Measurements from ENCODE around the gene SFMBT2.
A peak's percentile ranks its signal among the peaks of the same experiment; 100 is the strongest.

The SFMBT2 gene

DNA sequence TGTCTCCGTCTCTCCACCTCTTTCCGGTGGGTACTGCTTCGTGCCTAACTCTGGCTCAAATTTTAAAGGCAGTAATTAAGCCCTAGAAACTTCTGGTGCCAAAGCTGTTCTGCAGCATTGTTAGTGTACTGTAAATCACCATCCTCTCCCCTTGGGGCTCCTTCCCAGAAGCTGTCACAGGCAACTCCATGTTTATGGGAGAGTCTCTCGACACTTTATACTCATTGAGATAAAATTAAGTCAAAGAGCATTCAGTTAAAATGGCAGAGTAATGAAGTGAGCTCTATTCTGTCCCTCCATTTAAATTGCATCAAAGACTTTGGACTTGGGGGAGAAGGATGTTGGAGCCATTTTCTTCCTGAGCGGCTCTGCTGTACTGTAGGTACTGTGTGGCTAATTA, 274.8 kb downstream of the SFMBT2 start:
- no peak for DNase-seq (ENCODE audit: low spot score)

DNA sequence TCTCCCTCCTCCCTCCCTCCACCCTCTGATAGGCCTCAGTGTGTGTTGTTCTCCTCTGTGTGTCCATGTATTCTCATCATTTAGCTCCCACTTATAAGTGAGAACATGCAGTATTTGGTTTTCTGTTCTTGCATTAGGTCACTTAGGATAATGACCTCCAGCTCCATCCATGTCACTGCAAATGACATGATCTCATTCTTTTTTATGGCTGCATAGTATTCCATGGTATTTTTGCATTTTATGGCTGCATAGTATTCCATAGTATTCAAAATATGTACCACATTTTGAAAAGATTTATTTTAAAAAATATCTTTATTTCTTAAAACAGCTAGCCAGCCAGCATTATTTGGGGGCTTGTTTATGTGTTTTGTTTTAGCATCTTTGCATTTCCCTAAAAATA, 275.6 kb downstream of the SFMBT2 start:
- no peak for DNase-seq (ENCODE audit: low spot score)

- no peak for DNase-seq (ENCODE audit: low spot score)
Measured at GRCh38 chr10:7134448-7134847, 276.4 kb downstream of the SFMBT2 start.

DNA sequence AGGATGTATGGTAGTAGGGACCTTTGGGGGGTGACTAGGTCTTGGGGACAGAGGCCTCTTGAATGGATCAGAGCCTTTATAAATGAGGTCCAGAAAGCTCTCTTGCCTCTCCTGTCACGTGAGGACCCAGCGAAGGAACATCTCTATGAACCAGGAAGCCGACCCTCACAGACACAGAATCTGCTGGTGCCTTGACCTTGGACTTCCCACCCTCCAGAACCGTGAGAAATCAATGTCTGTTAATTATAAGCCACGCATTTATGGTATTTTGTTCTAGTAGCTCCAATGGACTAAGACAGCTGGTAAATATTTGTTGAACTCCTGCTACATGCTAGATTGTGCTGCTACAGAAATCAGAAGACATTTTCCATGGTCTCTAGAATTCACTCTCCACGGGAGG, 276.9 kb downstream of the SFMBT2 start:
- no peak for DNase-seq (ENCODE audit: low spot score)

DNA sequence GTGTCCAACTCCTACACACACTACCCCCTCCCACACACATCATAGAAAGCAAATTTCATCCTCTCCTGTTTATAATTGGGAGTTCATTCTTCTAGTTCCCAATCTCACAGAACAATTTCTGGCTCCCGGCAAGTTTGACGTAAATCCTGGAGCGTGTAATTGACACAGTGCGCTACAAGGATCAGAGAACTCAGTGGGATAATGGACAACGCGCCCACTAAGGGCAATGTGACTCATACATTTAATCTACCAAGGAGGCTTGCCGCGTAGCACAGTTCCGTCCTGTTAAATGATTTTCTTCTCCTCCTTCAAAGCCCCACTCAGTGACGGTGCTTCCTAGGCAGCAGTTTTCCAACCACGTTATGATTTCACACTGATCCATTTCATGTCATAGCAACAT, 277.6 kb downstream of the SFMBT2 start:
- no peak for DNase-seq (ENCODE audit: low spot score)

GRCh38 chr10:7130191-7130911, 280.5 kb downstream of the SFMBT2 start:
- no peak for DNase-seq (ENCODE audit: low spot score)

GRCh38 chr10:7123774-7124173, 287.1 kb downstream of the SFMBT2 start:
- no peak for DNase-seq (ENCODE audit: low spot score)

- DNase-seq (ENCODE audit: low spot score), result no peak
Measured at GRCh38 chr10:7122561-7122960, 288.3 kb downstream of the SFMBT2 start.

GRCh38 chr10:7121154-7121797, 289.6 kb downstream of the SFMBT2 start:
- peak; percentile 65 for DNase-seq (ENCODE audit: low spot score)

- no peak for DNase-seq (ENCODE audit: low spot score)
Measured at GRCh38 chr10:7119325-7120015, 291.4 kb downstream of the SFMBT2 start.

- DNase-seq (ENCODE audit: low spot score), result no peak
Measured at GRCh38 chr10:7117806-7118674, 292.8 kb downstream of the SFMBT2 start.

DNA sequence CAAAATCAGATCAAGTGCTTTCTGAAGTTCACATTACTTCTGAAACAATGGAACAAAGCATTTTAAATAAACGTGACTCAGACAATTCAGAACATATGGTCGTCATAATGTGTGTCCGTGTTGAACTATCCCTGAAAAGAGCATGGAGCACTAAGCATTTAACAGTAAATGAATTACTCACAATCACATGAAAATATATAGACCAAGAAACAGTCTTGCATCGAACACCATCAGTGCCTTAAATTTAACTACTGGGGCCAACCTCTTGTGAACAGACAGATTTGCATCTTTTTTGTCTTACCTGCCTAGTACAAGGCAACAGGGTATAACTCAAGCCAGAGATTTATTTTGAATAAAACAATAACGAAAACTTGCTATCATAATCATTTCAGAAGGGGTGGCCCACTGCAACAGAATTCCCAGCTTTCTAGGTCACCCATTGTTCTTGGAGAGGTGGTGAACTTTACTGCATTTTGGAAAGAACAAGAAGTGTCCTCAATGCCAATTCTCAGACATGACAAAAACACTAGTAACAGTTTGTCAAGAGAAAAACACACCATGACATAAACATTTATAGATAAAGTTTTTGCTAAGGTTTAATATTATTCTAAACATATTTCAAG, 293.5 kb downstream of the SFMBT2 start:
- DNase-seq (ENCODE audit: low spot score), result no peak

DNA sequence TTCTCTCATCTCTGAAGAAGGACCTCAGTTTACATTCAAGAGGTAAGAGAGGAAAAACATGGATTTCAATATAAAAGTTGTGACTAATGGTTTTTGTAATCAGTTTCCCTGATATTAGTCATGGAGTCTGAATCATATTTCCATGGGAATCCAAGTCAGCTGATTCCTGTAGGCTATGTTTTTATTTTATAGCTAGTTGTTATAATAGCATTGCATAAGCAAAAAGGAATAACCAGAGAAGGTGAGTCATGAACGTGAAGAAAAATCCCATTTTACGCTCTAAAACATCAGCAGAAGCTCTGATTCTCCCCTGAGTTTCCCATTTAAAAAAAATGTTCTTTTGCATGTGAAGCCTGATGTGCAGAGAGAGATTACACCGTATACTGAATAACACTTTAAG, 299.3 kb downstream of the SFMBT2 start:
- no peak for DNase-seq (ENCODE audit: low spot score)

DNA sequence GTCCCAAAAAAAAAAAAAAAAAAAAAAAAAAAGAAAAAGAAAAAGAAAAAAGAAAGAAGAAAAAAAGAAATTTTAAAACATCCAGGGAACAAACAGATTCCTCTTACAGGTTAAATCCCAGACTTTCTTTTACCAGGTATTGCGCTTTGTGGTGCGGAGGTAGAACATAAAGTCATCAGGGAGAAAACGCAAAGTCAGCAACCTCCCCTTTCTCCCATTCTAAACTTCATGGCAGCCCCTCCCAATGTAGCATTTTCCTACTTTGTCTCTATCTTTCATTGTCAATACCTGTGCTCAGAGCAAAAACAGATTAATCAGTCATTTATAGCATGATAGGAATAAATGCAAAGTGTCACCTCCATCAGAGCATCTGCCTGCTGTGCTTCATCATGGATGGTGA, 299.7 kb downstream of the SFMBT2 start:
- no peak for DNase-seq (ENCODE audit: low spot score)

Data from activated CD4-positive, alpha-beta T cell treated with anti-CD3 and anti-CD28 coated beads, Interleukin-2, Interleukin-4, amounts not matched to agents 100 ng/mL and 50 ng/mL, durations not matched to agents 16 hours and 8 hours (primary cell).